GM12873 (cell line): Measurements from ENCODE around the gene TRIM3.

Experiments used
- CTCF ChIP-seq: IDR thresholded peaks from 2 replicates; pipeline ENCODE4 v1.5.1; 2012; ENCODE audit warnings: low read depth, mild to moderate bottlenecking, moderate library complexity, low read length, control low read depth; ENCODE audit not compliant: insufficient read depth; ENCODE audit errors: missing control alignments

The TRIM3 gene

GRCh38 chr11:6473451-6474412 is at the start of gene TRIM3:
TRIM3 (minus strand) TSS chr11:6473941; CDS start chr11:6465695, 8,246 bp downstream.
- no peak for TF ChIP-seq CTCF

- TF ChIP-seq CTCF, result no peak
These were observed 49.5 kb upstream of the TRIM3 start for GRCh38 chr11:6523253-6523652.

- TF ChIP-seq CTCF, result no peak
These were observed 46.5 kb upstream of the TRIM3 start for GRCh38 chr11:6520265-6520664.

- TF ChIP-seq CTCF, result no peak
These were observed 43.1 kb upstream of the TRIM3 start for GRCh38 chr11:6516865-6517264.

- peak; percentile 71 for TF ChIP-seq CTCF
These were observed 32.0 kb upstream of the TRIM3 start for GRCh38 chr11:6505577-6506240.

- no peak for TF ChIP-seq CTCF
These were observed 30.4 kb upstream of the TRIM3 start for GRCh38 chr11:6504166-6504565.

GRCh38 chr11:6502382-6502781 is 28.6 kb upstream of the TRIM3 start:
- no peak for TF ChIP-seq CTCF
